GM18907 (cell line): ENCODE measurements around the gene KLHL40.
A peak's percentile ranks its signal among the peaks of the same experiment; 100 is the strongest.

Experiments
- ATAC-seq: cut with Tn5 transposase; IDR thresholded peaks from one replicate; pipeline ENCODE4 v1.9.1; 2021; ENCODE audit warnings: mild to moderate bottlenecking, moderate library complexity; ENCODE audit not compliant: unreplicated experiment

The KLHL40 gene

GRCh38 chr3:42685363-42685881 is at the start of gene KLHL40:
Gene KLHL40 (plus strand): TSS chr3:42685537. CDS start chr3:42685619, 82 bp downstream.
- no peak for ATAC-seq

GRCh38 chr3:42637001-42637400 is 48.3 kb upstream of the KLHL40 start:
- no peak for ATAC-seq

- no peak for ATAC-seq
Observed at GRCh38 chr3:42638339-42638842, 46.9 kb upstream of the KLHL40 start.

GRCh38 chr3:42639192-42639591 is 46.1 kb upstream of the KLHL40 start:
- ATAC-seq, result no peak

- ATAC-seq, result no peak
Observed at GRCh38 chr3:42640129-42640528, 45.2 kb upstream of the KLHL40 start.

- ATAC-seq, result no peak
Observed at GRCh38 chr3:42640771-42641370, 44.5 kb upstream of the KLHL40 start.

- ATAC-seq, result no peak
Observed at GRCh38 chr3:42647821-42648459, 37.4 kb upstream of the KLHL40 start.

- ATAC-seq, result no peak
Observed at GRCh38 chr3:42649006-42649405, 36.3 kb upstream of the KLHL40 start.

GRCh38 chr3:42649783-42650182 is 35.6 kb upstream of the KLHL40 start:
- ATAC-seq, result no peak

- ATAC-seq, result no peak
Observed at GRCh38 chr3:42651248-42652091, 33.9 kb upstream of the KLHL40 start.

- peak; percentile 38 for ATAC-seq
Observed at GRCh38 chr3:42652251-42652610, 33.1 kb upstream of the KLHL40 start.

- peak; percentile 83 for ATAC-seq
Observed at GRCh38 chr3:42652611-42653302, 32.6 kb upstream of the KLHL40 start.

- ATAC-seq, result no peak
Observed at GRCh38 chr3:42653303-42653559, 32.1 kb upstream of the KLHL40 start.

- ATAC-seq, result no peak
Observed at GRCh38 chr3:42653560-42654330, 31.6 kb upstream of the KLHL40 start, which contains the start of gene ZBTB47. Gene ZBTB47 (plus strand): TSS chr3:42653697. CDS start chr3:42658356, 4,659 bp downstream.

GRCh38 chr3:42654331-42655201 is 30.8 kb upstream of the KLHL40 start:
- ATAC-seq, result no peak

GRCh38 chr3:42655331-42655888 is 29.9 kb upstream of the KLHL40 start:
- no peak for ATAC-seq

- ATAC-seq, result no peak
Observed at GRCh38 chr3:42655980-42656679, 29.2 kb upstream of the KLHL40 start.
